T-helper 1 cell treated with Interleukin-12 subunit alpha and Interleukin-12 subunit beta and Interleukin-4 antibody, amounts not matched to agents 30 μg/mL and 1 μg/mL, for 36 hours (primary cell): ENCODE data around the gene FIBIN.
"Not testable (repeated sequence)": the region's sequence is repeated elsewhere in the genome, so short reads cannot be mapped to it uniquely, and the experiment has no call there.

Experiments
- H3K27ac Mint-ChIP-seq: one replicate; pipeline ENCODE4 v1.8.0; 2021; ENCODE audit warnings: mild to moderate bottlenecking, mixed read lengths
- H3K27me3 Mint-ChIP-seq: one replicate; pipeline ENCODE4 v1.8.0; 2021; ENCODE audit warnings: low read depth, mixed read lengths
- H3K36me3 Mint-ChIP-seq: one replicate; pipeline ENCODE4 v1.8.0; 2021; ENCODE audit warnings: low read depth, mixed read lengths
- H3K4me1 Mint-ChIP-seq: one replicate; pipeline ENCODE4 v1.8.0; 2021; ENCODE audit warnings: low read depth, mixed read lengths
- H3K4me3 Mint-ChIP-seq: one replicate; pipeline ENCODE4 v1.8.0; 2021; ENCODE audit warnings: mild to moderate bottlenecking, moderate library complexity, mixed read lengths
- H3K9me3 Mint-ChIP-seq: one replicate; pipeline ENCODE4 v1.8.0; 2021; ENCODE audit warnings: mixed read lengths

Gene FIBIN

DNA sequence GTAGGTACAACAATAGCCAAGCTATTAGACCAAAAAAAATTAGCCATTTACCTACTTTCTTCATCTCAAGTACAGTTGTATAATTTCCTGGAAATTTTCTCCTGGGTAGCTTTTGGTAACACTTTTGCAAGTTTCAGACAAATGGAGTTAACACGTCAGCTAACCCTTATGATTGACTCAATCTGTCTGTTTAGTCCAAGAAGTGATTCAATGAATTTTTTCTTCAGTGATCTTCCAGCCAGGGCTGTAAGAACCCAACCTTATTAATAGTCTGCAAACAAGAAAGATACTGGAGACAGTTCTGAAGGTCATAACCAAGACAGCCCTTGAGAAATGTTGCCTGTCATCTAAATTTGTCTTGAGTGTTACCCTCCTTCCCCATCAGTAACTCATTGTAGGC lies 30.1 kb upstream of the FIBIN start:
- H3K27me3 Mint-ChIP-seq = no peaks in the 10 kb centered on the region
- no peaks in the 10 kb centered on the region for H3K36me3 Mint-ChIP-seq
- H3K4me1 Mint-ChIP-seq = no peaks in the 10 kb centered on the region
- H3K27ac Mint-ChIP-seq = no peak overlapping the region
- H3K4me3 Mint-ChIP-seq = no peak overlapping the region
- peaks cover 4% of the 10 kb centered on the region for H3K9me3 Mint-ChIP-seq

DNA sequence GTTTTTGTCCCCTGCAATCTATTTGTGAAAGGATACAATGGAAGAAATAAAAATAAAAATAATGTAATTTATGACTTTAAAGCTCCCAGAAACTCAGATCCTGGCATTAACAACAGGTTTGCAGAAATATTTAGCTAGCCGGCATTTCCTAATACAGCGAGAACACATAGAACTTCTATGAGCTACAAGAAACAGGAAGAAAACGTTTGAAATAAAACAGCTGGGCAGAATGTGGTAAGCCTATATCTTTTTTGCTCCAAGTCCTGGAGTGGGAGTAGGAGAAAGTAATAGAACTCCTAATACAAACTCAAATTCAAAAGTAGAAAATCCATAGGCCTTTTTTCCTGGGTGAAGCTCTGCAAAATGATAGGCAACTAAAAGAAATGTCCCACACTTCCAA lies 29.6 kb upstream of the FIBIN start:
- Mint-ChIP-seq H3K4me3 (no peak overlapping the region), H3K4me1 (no peaks in the 10 kb centered on the region), H3K27me3 (no peaks in the 10 kb centered on the region), H3K36me3 (no peaks in the 10 kb centered on the region), H3K9me3 (peaks cover 4% of the 10 kb centered on the region), H3K27ac (no peak overlapping the region)

DNA sequence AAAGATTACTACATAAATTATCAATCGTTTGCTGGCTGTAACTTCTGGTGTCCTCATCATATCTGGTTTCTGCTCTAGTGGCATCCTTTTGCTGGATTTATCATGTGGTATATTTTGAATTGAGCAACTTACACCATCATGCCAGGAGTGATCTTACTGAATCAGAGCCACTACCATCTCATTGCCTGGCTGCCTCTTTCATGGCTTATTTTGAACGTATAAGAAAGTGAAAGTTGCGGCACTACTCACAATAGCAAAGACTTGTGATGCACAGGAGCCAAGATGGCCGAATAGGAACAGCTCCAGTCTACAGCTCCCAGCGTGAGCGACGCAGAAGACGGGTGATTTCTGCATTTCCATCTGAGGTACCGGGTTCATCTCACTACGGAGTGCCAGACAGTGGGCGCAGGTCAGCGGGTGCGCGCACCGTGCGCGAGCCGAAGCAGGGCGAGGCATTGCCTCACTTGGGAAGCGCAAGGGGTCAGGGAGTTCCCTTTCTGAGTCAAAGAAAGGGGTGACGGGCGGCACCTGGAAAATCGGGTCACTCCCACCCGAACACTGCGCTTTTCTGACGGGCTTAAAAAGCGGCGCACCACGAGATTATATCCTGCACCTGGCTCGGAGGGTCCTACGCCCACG lies 28.9 kb upstream of the FIBIN start:
- H3K4me1 Mint-ChIP-seq, H3K36me3 Mint-ChIP-seq, H3K27ac Mint-ChIP-seq, H3K4me3 Mint-ChIP-seq, H3K9me3 Mint-ChIP-seq, H3K27me3 Mint-ChIP-seq: not testable (repeated sequence)

DNA sequence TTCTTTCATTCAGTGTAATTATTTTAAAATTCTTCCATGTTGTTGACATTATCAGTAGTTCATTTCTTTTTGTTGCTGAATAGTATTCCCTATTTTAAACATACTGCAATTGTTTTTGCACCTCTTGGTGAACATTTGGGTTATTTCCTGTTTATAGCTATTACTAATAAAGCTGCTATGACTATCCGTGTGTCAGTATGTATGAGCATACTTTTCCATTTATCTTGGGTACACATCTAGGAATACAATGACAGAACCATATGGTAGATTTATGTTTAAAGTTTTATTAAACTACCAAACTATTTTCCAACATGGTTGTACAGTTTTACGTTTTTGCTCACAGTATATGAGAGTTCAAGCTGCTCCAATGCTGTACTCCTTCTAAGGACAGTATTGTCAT lies 22.0 kb upstream of the FIBIN start:
- no peaks in the 10 kb centered on the region for H3K4me1 Mint-ChIP-seq
- no peaks in the 10 kb centered on the region for H3K36me3 Mint-ChIP-seq
- H3K4me3 Mint-ChIP-seq = no peak overlapping the region
- H3K9me3 Mint-ChIP-seq = peaks cover 3% of the 10 kb centered on the region
- H3K27ac Mint-ChIP-seq = no peak overlapping the region
- no peaks in the 10 kb centered on the region for H3K27me3 Mint-ChIP-seq

DNA sequence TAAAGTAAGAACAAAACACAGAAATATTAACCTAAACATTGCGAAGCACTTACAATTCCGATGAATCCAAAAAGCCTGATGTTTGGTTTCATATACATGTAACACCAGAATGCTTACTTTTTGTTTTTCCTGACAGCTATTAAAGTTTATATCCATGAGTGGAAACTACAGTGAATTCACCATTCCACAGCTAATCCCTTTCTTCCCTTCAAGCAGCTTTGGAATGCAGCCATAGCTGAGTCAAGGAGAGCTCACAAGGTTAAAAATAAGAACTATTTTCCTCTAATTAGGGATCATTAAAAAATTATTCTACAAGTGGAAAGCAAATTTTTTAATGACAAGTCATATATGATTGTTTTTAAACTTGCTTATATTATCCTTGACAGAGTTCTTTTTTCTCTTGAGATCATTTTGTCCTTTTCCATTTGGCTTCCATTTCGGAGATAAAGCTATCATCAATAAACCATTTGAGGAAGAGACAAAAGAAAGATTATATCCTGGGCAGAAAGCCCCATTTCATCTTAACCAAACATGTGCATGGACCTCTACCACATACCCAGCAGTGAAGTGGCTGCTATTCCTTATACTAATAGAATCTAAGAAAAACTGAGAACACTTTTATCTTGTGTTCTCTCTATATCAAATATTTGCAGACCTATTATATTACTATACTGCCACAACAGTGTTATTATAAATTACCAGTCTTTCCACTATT lies 19.7 kb upstream of the FIBIN start:
- Mint-ChIP-seq H3K9me3 (peaks cover 7% of the 10 kb centered on the region), H3K27ac (no peak overlapping the region), H3K36me3 (no peaks in the 10 kb centered on the region), H3K27me3 (no peaks in the 10 kb centered on the region), H3K4me3 (no peak overlapping the region), H3K4me1 (no peaks in the 10 kb centered on the region)

DNA sequence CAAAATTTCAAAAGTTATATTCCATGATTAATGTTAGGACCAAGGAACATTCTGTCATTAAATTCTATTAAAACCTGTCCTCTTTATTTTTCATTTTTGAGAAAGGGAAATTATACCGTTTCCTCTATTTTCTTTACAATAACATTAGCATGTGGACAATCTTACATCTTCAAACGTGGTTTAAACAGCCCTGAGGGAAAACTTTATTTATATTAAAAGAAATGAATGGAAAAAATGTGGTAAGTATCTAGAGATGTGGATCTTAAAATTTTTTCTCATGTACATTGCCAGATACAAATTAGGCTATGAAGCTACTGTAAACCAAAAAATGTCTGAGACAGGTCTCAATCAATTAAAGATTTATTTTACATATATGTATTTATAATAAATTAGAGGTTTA lies 18.9 kb upstream of the FIBIN start:
- Mint-ChIP-seq H3K27ac (no peak overlapping the region), H3K4me1 (no peaks in the 10 kb centered on the region), H3K4me3 (no peak overlapping the region), H3K36me3 (no peaks in the 10 kb centered on the region), H3K27me3 (no peaks in the 10 kb centered on the region), H3K9me3 (peaks cover 7% of the 10 kb centered on the region)

DNA sequence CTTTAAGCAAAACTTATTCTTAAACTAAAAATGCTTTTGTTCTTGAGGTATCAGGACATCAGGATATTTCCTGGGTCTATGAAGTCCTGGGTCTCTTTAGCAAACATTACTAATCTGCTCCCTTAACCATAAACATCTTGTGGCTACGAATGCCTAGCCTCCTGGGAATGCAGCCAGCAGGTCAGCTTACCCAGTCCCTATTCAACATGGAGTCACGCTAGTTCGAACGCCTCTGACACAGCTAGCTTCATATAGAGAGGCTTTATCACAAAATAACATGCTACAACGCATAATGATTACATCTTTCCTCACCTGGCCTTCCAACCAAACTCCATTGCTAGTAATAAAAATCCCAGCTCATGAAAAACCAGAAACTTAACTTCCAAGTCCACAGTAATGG lies 17.5 kb upstream of the FIBIN start:
- Mint-ChIP-seq H3K27ac (no peak overlapping the region), H3K27me3 (no peaks in the 10 kb centered on the region), H3K4me1 (no peaks in the 10 kb centered on the region), H3K36me3 (no peaks in the 10 kb centered on the region), H3K9me3 (peaks cover 7% of the 10 kb centered on the region), H3K4me3 (no peak overlapping the region)

DNA sequence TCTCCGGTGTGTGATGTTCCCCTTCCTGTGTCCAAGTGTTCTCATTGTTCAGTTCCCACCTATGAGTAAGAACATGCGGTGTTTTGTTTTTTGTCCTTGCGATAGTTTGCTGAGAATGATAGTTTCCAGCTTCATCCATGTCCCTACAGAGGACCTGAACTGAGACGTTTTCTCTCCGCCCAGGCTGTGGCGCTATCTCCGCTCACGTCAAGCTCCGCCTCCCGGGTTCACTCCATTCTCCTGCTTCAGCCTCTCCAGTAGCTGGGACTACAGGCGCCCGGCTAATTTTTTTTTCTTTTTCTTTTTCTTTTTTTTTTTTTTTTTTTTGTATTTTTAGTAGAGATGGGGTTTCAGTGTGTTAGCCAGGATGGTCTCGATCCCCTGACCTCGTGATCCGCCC lies 16.7 kb upstream of the FIBIN start:
- not testable (repeated sequence) for H3K36me3 Mint-ChIP-seq, H3K4me1 Mint-ChIP-seq, H3K27me3 Mint-ChIP-seq, H3K4me3 Mint-ChIP-seq, H3K27ac Mint-ChIP-seq
- H3K9me3 Mint-ChIP-seq = peaks cover 14% of the 10 kb centered on the region

DNA sequence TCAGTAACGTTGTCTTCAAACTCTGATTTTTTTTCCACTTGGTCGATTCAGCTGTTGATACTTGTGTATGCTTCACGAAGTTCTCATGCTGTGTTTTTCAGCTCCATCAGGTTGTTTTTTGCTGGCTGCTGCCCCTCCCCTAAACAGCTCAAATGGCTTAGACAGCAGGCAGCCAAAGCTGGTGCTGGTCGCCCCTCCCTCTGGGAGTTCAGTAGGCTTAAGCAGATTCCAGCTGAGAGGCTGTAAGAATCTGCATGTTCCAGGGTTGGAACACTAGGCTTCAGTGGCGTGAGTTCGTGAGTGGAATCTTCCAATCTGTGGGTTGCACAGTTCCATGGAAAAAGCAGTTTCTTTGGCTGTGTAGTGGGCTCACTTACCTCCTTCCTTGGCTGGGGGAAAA lies 10.3 kb upstream of the FIBIN start:
- no peaks in the 10 kb centered on the region for H3K36me3 Mint-ChIP-seq
- H3K9me3 Mint-ChIP-seq = peaks cover 17% of the 10 kb centered on the region
- H3K4me1 Mint-ChIP-seq = no peaks in the 10 kb centered on the region
- H3K27me3 Mint-ChIP-seq = no peaks in the 10 kb centered on the region
- no peak overlapping the region for H3K27ac Mint-ChIP-seq
- H3K4me3 Mint-ChIP-seq = no peak overlapping the region

DNA sequence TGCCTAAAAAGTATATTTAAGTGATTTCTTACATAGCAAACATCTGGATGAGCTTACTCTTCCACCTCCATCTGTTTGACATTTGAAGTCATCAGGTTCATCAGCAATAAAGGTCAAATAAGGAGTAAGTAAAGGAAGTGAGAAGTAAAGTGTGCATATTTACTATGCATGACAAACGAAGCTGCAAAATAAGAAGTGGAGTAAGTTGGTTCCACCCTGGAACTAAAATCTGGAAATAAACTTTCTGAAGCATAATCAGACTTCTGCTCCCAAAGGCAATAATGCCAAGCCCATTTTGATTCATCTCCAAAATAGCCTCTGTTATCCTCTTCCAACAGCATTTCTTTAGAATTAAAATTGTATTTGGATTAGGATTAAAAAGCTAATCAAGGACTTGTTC lies 8.4 kb upstream of the FIBIN start:
- H3K27me3 Mint-ChIP-seq = no peaks in the 10 kb centered on the region
- peaks cover 17% of the 10 kb centered on the region for H3K9me3 Mint-ChIP-seq
- no peak overlapping the region for H3K4me3 Mint-ChIP-seq
- no peak overlapping the region for H3K27ac Mint-ChIP-seq
- no peaks in the 10 kb centered on the region for H3K4me1 Mint-ChIP-seq
- no peaks in the 10 kb centered on the region for H3K36me3 Mint-ChIP-seq

DNA sequence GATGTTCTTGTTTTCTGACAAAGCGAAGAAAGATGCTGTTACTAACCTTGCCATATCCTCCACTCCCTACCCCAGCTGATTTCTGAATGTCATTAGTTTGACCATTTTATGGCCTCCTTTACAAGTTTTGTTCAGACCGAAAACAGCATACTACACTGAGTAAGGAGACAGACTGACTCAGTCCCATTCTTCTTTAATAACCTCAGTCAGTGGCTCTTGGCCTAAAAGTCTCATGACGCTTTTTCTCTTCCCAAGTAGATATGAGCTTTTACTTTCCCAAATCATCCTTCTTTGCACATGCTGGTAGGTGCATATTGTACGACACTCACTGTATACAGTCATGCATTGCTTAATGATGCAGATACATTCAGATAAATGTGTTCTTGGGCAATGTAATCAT lies 8.0 kb upstream of the FIBIN start:
- Mint-ChIP-seq H3K27me3 (no peaks in the 10 kb centered on the region), H3K9me3 (peaks cover 17% of the 10 kb centered on the region), H3K4me3 (no peak overlapping the region), H3K27ac (no peak overlapping the region), H3K4me1 (no peaks in the 10 kb centered on the region), H3K36me3 (no peaks in the 10 kb centered on the region)

DNA sequence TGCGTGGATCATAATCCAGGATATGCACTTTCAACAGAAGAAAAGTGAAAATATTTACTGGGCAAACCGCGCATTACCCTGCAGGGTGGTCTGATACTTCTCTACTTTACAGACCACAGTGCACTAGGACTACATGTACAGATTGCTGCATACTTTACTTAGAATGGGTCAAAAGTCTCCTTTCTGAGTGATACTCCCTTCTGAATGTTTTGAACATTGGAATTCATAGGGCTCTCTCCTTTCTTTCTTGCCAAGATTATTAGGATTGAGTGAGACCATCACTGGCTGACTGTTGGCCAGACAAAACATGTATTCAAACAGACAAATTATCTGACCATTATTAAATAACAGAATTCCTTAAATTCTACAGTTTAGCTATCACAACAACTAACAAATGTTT lies 6.6 kb upstream of the FIBIN start:
- H3K27me3 Mint-ChIP-seq = no peaks in the 10 kb centered on the region
- no peak overlapping the region for H3K4me3 Mint-ChIP-seq
- H3K27ac Mint-ChIP-seq = no peak overlapping the region
- H3K36me3 Mint-ChIP-seq = no peaks in the 10 kb centered on the region
- H3K9me3 Mint-ChIP-seq = peaks cover 10% of the 10 kb centered on the region
- no peaks in the 10 kb centered on the region for H3K4me1 Mint-ChIP-seq

DNA sequence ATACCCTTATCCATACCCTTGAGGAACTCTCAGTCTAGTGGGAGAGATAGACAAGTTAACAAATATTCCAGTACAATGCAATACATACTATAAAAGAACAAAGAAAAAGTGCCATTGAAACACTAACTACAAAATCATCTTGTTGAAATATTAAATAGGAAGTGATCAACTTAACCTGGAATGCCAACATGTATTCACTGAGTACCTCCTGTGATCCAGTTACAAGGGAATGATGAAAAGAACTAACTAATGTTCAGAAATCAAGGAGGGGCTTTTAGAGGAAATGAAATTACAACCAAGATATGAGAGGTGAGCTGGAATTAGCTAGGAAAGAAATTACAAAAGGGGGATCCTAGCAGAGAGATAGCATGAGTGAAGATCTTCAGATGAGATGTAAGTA lies 6.2 kb upstream of the FIBIN start:
- H3K27me3 Mint-ChIP-seq = no peaks in the 10 kb centered on the region
- no peaks in the 10 kb centered on the region for H3K36me3 Mint-ChIP-seq
- no peak overlapping the region for H3K4me3 Mint-ChIP-seq
- no peak overlapping the region for H3K27ac Mint-ChIP-seq
- peaks cover 10% of the 10 kb centered on the region for H3K9me3 Mint-ChIP-seq
- no peaks in the 10 kb centered on the region for H3K4me1 Mint-ChIP-seq

DNA sequence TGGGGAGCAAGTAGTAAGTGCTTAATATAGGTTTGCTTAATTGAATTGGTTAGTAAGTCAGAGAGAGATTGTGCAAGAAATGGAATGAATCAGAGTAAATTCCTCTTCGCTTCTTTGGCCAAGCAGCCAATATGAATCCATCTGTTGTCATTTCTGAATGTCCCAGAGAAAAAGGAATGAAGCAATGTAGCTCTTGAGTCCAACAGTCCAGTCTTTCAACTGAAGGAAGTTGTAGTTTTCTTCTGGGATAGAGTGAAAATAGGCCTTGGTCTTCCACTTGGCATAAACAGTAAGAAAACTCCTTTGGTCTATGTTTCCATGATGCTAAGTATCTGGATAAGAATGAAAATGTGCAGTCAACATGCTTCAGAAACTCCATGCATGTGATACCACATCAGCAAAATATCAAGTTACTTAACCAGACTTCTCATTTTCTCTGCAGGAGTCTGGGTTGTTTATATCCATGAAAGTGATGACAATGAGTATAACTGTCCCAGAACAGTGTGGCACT lies 1.8 kb upstream of the FIBIN start:
- no peaks in the 10 kb centered on the region for H3K27me3 Mint-ChIP-seq
- H3K4me1 Mint-ChIP-seq = no peaks in the 10 kb centered on the region
- H3K4me3 Mint-ChIP-seq = no peak overlapping the region

DNA sequence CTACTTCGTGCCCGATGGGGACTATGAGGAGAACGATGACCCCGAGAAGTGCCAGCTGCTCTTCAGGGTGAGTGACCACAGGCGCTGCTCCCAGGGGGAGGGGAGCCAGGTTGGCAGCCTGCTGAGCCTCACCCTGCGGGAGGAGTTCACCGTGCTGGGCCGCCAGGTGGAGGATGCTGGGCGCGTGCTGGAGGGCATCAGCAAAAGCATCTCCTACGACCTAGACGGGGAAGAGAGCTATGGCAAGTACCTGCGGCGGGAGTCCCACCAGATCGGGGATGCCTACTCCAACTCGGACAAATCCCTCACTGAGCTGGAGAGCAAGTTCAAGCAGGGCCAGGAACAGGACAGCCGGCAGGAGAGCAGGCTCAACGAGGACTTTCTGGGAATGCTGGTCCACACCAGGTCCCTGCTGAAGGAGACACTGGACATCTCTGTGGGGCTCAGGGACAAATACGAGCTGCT lies 751 bp downstream of the FIBIN start:
- Mint-ChIP-seq H3K36me3 (no peaks in the 10 kb centered on the region), H3K4me3 (no peak overlapping the region), H3K27me3 (no peaks in the 10 kb centered on the region), H3K9me3 (no peaks in the 10 kb centered on the region), H3K27ac (no peak overlapping the region), H3K4me1 (no peaks in the 10 kb centered on the region)

More for the DNA sequence above, 1.8 kb upstream of the FIBIN start:
- no peaks in the 10 kb centered on the region for H3K9me3 Mint-ChIP-seq
- no peak overlapping the region for H3K27ac Mint-ChIP-seq
- H3K36me3 Mint-ChIP-seq = no peaks in the 10 kb centered on the region
